Kidney glomerular epithelial cell (primary cell): Measurements from ENCODE around the gene DNAJC15.
"Not testable (repeated sequence)": the region's sequence is repeated elsewhere in the genome, so short reads cannot be mapped to it uniquely, and the experiment has no call there.

Source experiments
- DNase-seq: peaks from one replicate; lab custom pipeline; 2025; lab: John Stamatoyannopoulos, UW

Gene DNAJC15

DNA sequence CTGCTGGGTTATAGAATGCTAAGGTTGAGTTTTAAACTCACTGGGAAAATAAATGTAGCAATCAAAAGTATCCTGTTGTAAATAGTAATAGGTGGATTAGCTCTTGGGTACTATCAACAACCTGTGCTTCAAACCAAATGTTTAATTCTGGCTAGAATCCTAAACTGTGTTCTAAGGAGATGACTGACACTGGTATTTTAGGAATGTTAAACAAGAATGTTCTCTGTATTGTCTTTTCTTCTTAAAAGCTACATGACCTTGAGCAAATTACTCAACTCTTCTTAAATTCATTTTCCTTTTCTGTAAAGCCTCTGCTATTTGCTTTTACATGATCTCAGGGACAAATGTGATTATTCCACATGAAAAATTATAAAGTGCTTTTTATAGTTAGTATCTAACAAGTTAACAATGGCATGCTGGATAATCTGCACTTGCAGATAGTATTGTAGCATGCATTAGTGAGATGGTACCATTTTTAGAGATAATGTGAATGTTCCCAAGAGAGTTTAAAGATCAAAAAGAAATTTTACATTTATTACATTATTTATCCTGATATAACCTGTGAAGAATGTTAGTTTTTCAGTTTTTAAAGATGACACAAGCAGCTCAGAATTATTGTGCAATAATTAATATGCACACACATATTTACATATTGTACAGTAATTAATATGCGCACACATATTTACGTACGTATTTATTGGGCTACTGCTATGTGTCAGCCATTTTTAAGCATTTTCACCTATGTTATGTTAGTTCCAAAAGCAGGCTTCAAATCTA lies 17.7 kb upstream of the DNAJC15 start:
- DNase-seq: no peak

DNA sequence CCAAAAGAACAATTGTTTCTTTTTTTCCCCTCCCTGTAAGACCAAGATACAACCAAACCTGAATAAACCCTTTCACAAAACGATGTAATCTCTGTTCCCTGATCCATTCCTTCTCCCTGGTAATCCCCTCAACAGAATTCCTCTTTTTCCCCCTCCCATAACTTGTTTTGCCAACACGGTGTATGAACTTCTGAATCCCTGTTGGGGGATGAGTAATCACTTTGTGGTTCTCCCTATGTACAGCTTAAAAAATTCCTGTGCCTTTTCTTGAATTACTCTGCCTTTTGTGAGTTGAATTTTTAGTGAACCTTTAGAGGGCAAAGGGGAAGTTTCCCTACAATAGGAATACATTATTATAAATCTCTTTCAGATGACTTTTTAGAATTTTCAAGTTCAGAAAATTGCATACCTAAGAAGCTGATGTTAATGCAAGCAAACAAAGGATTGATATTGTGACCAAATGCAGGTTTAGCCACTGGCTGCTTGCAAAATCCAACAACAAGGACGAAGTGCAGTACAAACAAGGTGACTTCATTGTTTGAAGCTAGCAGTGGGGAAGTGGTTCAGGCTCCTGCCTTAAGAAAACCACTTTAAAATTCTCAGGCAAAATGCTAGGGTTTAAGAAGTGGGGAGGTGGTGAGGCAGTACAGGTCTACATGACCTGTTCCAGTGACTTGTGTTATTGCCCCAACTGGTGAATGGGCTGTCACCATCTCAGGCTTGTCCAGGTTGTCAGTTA lies 16.3 kb upstream of the DNAJC15 start:
- no peak for DNase-seq

DNA sequence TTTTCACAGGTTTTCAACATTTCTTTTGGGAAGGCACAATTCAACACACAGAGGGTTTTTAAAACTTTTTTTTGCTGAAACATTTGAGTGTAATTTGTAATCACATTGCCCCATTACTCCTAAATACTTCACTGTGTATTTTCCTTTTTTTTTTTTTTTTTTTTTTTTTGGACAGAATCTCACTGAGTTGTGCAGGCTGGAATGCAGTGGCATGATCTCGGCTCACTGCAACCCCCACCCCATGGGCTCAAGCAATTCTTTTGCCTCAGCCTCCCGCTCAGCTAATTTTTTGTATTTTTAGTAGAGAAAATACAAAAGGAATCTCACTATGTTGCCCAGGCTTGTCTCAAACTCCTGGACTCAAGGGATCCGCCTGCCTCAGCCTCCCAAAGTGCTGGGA lies 14.8 kb upstream of the DNAJC15 start:
- no peak for DNase-seq

DNA sequence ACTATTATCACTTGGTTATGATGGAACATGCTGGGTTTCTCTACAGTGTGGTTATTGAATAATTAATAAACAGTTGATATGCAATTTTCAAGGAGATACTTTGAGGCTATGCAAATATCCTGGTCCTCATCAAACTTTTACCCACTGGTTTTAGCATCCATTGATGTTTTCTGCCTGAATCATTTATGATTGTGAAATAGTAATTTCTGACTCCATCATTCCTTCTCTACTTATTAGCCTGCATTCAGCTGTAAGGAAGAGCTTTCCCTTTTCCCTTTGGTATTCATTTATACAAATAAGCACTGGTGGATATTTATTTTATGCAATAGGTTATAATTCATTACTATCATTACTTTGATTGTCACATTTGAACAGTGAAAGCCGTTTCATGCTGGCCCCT lies 13.9 kb upstream of the DNAJC15 start:
- DNase-seq: no peak

DNA sequence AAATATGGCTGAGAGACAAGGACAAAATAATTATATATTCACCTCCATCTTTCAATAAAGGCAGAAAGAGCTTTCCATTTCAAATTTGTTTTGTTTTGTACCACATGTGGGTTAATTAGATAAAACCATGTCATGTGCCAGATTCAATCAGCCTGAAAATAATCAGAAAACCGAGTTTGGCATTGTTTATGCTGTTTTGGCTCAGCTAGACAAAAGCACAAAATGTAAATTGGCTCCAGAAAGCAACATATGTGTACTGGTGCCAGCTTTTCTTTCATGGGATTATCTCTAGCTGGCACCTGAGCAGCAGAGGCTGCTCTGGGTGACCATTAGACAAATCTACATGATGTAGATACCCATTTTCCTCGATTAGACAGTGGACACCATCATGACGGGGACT lies 9.2 kb upstream of the DNAJC15 start:
- no peak for DNase-seq

DNA sequence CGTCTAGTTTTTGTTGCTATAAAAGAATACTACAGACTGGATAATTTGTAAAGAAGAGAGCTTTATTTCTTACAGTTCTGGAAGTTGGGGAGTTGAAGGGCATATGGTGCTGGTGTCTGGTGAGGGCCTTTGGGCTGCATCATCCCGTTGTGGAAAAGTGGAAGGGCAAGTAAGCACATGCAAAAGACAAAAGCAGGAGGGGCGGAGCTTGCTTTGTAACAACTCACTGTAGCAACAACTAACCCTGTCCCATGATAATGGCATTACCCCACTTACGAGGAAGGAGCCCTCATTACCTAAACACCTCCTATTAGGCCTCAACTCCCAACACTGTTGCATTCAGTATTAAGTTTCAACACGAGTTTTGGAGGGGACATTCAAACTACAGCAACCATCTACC lies 7.2 kb upstream of the DNAJC15 start:
- no peak for DNase-seq

DNA sequence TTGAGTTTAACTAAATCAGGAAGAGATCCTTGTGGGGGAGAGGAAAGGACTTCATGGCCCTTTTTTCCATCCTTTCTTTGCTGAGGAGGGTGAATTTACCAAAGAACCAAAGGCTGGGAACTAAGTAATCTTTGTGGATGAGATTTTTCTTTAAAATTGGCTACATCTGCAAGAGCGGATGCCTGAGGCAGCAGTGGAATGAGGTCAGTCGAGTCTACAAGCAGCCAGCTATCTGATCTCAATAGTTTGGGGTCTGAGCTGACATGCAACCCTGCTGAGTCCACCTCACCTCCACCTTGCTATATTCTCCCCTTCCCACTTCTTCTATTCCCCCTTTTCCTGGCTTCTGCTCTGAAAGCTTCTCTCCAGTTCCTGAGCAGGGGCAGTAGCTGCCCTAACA lies 3.6 kb upstream of the DNAJC15 start:
- no peak for DNase-seq

DNA sequence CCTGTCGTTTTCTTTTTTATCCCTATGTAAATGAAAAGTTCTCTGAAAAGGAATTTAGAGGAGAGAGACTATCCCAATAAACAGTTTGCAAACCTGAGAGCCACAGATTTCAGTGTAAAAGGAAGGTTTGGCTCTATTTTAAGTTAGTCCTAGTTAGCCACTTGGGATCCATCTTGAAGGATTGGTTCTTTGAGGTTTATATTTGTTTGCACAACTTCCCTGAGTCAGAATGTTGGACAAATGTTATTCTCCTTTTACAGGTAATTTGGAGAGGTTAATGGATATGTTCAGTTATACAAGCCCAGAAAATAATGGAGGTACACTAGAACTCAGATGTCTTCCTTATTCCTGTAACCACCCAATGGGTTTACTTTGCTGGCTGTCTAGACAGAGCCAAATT lies 2.6 kb upstream of the DNAJC15 start:
- no peak for DNase-seq

DNA sequence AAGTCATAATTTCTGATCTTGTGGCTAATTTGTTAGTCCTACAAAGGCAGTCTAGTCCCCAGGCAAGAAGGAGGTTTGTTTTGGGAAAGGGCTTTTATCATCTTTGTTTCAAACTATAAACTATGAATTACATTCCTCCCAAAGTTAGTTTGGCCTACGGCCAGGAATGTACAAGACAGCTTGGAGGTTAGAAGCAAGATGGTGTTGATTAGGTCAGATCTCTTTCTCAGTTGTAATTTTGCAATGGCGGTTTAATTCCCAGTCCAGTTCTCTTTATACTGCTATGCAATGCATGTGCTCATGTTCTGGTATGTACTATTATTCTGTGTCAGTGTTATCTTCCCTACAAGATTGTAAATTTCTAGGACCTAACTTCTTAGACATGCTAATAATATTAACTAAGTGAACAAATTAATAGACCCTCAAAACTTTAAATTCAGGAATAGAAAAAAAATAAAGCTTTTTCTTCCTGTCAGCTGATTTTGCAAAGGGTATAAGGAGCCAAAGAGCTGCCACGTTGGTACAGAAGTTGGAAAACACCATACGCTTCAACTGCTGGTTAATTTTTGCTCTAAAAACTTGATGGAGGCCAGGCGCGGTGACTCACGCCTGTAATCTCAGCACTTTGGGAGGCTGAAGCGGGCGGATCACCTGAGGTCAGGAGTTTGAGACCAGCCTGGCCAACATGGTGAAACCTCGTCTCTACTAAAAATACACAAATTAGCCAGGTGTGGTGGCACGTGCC lies 1.3 kb upstream of the DNAJC15 start:
- no peak for DNase-seq

DNA sequence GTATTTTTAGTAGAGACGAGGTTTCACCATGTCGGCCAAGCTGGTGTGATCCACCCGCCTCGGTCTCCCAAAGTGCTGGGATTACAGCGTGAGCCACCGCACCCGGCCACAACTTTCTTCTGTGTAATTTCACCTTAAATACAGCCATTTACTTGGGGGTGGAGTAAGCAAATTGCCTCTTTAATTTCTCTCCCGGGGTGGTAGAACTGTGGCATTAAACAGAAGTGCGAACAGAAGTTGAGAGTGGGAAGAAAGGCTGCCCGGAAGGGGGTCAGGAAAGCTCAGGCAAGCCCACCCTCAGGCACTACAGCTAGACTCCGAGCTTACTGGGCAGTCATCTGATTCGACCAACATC lies 475 bp upstream of the DNAJC15 start:
- no peak for DNase-seq

DNA sequence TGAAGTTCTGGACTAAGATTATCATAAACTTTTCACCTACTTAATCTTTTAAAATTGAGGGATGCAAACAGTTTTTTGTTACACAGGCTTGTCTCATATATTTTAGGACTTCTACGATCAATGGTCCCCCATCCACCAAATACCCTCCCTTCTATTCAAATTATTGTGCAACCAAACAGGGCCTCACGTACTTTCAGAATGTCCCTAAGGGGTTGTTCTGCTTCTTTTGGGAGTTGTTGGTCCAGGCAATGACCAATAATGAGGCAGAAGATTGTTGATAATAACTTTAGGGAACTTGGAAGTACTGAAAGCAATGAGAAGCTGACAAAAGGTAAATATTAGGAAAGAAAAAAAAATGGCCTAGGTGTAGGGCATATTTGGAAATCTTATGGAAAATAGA lies 2.9 kb downstream of the DNAJC15 start:
- DNase-seq: no peak

DNA sequence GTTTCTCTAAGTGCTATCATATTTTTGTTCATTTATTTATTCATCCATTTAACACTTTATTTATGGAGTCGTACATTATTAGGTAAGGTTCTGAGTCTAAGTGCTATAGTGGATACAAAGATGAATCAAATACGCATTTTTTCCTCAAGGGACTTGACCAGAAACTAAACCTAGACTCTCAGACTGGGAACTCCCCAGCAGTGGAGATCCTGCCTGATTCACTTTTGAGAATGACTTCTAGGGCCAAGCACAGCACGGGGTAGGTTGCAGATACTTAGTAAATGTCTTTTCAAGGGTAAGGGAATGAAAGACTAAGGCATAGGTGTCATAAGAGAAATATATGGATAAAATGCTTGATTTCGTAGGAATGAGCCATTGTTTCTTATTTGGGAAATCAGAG lies 7.2 kb downstream of the DNAJC15 start:
- no peak for DNase-seq

DNA sequence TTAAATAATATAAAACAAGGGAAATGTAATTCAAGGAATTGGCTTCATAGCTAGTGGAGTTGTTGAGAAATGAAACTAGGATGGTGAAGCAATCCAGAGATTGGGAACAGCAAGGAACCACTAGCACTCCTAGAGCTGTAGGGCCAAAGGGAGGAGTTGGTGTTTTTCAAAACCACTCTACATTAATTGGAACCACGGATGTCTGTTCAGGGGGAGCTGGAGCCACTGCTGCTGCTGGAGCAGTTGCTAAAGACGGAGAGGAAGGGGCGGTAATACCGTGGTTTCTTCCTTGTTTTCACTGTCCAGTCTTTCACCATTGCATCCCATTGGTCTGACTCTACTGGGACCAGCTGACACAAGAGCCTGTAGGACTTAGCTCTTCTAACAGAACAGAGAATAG lies 8.5 kb downstream of the DNAJC15 start:
- DNase-seq: no peak

DNA sequence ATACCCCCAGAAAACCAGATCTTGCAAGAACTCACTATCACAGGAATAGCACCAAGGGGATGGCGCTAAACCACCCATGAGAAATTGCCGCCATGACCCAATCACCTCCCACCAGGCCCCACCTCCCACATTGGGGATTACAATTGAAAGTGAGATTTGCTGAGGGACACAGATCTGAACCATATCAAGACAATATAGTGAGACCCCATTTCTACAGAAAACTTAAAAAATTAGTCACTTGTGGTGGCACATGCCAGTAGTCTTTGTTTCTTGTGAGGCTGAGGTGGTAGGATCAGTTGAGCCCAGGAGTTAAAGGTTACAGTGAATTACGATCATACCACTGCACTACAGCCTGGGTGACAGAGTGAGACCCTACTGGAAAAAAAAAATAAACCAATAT lies 9.7 kb downstream of the DNAJC15 start:
- DNase-seq: no peak

DNA sequence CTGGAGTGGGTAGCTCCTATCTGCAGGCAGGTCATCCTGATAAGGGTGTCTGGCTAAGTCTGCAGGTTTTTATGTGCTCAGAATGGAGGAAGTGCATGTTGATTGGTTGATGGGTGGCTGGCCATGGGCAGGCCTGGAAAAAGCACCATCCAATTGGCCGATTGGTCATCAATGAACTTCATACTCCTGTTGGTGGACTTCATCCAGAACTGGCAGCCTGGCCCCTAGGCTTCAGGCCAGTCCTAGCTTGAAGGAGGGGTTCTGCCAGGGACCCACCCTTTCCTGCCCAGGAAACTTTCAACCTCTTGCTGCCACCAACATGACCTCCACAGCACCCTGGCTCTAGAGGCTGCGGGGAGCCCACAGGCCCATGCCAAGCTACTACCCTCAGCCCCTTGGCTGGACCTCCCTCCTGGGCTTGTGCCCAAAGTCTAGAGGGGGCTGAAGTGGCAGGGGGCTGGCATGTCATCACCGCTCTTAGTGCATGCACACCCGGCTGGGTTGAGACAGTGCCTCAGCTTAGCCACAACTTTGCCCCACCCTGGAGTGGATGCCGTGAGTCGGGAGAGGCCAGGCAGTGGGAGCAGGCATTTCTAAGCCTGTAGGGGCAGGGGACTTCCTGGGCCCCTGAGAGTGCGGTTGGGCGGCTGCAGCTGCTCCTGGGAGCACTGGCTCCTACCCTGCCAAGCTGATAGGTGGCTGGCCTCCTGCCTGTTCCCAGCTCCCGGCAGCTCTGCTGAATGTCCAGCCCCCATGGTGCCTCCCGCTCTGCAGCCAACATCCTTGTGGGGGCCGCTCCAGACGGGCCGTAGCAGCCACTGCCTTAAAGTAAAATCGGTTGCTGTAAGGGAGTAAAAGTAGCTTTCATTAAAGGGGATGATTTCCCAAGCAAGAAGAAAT lies 13.2 kb downstream of the DNAJC15 start:
- DNase-seq: no peak

DNA sequence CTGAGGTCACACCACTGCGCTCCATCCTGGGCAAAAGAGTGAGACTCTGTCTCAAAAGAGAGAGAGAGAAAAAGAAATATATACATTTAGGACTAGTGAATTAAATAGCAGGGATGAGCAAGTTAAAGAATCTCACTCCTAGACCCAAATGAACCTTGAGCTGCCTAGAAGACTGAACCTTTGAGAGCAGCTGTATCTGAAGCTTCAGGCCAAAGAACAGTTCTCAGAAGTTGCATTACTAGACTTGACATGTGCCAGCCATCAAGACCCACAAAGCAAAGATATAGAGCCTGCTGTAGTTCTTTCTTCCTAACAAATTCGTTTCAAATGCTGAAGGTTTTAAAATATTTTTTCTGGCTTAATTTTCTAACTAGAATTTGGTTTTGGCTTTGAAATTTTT lies 16.6 kb downstream of the DNAJC15 start:
- DNase-seq: no peak

DNA sequence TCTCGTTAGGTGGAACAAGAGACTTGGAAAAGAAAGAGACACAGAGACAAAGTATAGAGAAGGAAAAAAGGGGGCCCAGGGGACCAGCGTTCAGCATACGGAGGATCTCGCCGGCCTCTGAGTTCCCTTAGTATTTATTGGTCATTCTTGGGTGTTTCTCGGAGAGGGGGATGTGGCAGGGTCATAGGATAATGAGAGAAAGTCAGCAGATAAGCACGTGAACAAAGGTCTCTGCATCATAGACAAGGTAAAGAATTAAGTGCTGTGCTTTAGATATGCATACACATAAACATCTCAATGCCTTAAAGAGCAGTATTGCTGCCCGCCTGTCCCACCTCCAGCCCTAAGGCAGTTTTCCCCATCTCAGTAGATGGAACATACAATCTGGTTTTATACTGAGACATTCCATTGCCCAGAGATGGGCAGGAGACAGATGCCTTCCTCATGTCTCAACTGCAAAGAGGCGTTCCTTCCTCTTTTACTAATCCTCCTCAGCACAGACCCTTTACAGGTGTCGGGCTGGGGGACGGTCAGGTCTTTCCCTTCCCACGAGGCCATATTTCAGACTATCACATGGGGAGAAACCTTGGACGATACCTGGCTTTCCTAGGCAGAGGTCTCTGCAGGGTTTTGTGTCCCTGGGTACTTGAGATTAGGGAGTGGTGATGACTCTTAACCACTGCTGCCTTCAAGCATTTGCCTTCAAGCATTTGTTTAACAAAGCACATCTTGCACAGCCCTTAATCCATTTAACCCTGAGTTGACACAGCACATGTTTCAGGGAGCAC lies 17.4 kb downstream of the DNAJC15 start:
- DNase-seq: not testable (repeated sequence)

DNA sequence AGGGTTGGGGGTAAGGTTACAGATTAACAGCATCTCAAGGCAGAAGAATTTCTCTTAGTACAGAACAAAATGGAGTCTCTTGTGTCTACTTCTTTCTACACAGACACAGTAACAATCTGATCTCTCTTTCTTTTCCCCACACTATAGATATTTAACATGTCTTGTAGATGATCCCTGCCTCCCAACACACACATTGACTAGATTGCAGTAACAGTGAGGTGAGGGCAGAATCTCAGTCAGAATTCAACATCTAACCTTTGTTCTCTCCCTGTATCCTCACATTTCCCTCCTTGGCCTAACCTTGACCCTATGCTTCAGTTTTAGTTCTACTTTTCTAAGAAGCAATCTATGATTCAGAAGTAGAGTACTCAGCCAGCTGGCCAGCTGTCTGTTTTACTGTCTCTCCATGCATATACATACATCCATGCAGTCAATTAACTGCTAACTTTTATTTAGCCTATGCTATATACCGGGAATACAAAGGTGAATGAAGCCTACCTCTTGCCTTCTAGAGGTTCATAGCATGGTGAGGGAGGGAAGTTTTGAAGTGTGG lies 18.1 kb downstream of the DNAJC15 start:
- DNase-seq: no peak

DNA sequence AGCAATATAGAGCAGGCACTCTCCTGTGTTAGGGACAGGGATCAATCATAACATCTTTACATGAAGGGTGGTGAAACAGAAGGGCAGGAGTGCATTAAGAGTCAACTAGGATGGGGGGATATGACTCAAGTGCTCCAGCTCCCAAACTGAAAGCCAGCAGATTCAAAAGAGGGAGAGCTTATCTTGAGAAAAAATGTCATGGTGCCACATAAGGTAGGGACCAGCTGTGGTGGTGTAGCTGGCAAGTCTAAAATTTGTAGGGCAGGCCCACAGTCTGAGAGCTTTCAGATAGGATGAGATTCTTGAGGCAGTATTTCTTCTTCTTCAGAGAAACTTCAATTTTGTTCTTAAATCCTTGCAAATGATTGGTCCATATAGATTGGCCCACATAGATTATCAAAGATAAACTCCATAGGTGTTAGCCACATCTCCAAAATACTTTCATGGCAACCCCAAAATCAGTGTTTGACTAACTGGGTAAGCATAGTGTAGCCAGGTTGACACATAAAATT lies 19.1 kb downstream of the DNAJC15 start:
- DNase-seq: no peak

DNA sequence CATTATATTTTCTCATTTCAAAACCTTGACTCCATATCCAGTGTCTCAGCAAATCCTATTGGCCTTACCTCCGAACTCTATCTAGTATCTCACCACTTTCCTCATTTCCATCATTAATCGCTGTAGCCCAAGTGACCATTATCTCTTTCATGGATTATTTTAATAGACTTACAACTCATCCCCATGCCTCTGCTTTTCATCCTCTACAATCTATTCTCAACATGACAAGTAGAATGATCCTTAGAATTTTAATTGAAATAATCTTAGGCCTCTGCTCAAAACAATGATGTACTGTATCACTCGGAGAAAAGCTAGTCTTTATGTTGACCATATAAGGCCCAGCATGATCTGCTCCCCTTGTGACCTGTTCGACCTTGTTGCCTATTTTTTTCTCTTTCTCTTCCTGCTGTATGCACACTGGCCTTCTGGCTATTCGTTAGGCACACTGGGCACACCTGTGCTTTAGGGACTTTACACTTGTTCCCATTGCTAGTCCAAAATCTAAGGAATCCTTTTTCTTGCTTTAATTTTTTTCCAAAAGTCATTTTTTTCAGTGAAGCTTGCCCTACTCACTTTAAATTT lies 21.4 kb downstream of the DNAJC15 start:
- no peak for DNase-seq
